HL-60/S4 treated with retinoic acid at 250 ng/mL for 4 days and 3 days (cell line): ENCODE data around the gene CYP2W1.

ENCODE experiments used
- in situ Hi-C: fragments of 300-500 bp; cut with MboI; formaldehyde crosslinking; loops from 2 replicates; pipeline ENCODE4 v1.7.0; 2022; ENCODE audit warnings: low sequenced_read_pairs

The CYP2W1 gene

GRCh38 chr7:966291-967069 lies 16.5 kb upstream of the CYP2W1 start:
- in situ Hi-C loops, result no loop called here

- in situ Hi-C loops, result no loop called here
Observed at GRCh38 chr7:967361-968082, 15.5 kb upstream of the CYP2W1 start.

DNA sequence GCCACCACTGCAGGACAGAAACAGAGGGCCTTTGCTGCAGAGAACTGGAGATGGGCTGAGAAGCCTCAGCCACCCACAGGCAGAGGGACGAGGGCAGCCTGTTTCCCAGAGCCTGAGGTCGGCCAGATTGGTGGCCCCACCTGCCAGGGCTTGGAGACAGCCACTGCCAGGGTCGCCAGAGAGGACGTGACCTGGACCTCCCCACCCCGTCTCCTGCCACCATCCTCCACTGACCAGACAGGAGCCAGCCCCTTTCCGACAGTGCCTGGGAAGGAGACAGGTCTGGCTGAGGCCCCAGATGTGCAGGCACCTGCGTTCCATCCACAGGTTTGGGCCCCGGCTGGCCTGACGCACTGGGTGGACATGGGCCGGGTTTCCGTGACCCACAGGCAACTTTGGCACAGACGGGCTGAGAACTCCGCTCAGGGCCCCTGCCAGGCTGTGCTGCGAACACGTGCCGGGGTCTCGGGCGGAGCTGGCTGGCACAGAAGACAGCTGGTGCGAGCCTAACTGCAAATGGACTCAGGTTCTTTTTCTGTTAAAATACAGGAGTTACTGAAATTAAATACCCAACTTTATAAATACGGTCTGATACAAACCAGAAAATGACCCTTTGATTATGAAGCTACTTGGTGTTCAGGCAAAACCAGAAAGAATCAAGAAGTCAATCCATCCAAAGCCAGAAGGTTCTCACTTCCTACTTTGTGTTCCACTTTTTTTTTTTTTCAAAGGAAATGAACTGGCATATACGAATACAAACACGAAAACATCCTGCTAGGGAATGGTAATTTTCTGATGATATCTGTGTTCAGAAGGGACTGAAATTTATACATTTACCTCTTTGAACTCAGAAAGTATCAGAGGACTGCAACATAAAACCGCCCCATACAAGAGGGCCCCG lies 14.5 kb upstream of the CYP2W1 start:
- in situ Hi-C loops, result no loop called here

DNA sequence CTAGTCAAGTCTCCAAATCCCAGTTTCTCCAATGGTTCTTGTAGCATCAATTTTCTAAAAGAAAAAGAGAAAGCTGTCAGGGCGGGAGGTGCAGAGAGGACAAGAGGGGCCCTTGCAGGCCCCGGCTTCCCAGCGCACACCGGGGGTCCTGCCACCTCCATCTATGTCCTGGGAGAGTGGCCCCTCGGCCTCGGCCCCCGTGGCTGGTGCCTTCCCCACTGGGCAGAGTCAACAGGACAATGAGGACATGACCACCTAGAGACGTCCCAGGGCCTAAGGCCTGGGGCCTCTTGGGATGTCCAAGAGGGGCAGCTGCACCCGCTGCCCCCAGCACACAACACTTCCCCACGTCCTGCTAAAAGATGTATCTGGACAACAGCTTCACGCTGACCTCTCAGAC lies 13.6 kb upstream of the CYP2W1 start:
- in situ Hi-C loops, result no loop called here

GRCh38 chr7:970744-971143 lies 12.2 kb upstream of the CYP2W1 start:
- in situ Hi-C loops, result no loop called here

DNA sequence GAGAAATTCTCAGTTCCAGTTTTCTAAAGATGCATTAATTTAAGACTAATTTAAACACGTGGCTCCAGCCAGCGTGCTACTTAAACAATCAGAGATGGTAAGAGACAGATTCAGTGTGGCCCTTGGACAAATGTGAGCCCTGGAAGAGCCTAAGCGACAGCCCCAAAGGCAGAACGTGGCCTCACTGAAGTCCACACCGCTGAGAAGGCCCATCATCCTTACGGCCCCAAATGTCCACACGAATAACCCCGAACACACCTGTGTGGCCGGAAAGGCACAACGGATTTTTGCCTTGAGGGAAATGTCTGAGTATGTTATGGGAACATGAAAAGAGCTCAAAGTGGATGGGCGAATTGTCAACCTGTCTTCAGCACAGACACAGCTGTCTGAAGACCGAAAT lies 10.9 kb upstream of the CYP2W1 start:
- in situ Hi-C loops, result no loop called here

DNA sequence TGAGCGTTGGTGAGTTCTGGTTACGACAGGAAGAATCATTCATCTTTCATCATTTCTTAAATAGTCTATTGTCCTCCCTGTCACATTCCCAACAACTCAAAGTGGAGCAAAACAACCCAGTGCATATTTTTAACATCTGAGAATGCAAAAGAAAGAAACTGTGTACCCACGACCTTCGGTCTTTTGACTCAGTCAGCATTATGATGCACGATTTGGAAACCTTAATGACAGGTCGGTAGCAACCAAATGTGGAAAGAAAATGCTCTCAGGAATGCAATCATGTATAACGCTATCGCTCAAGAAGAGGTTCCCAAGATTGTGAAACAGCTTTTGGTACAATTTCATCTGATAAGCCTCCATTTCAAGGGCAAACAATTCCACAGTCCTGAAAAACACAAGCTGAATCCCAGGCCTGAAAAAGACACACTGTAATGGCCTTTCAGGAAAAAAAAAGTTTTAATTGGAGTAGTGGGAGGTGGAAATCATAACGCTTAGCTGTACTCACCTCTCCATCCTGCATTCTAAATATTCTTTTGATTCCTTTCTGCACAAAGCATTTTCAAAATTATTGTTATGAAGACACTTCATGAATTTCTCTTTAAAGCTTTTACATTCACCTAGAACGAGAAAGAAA lies 10.2 kb upstream of the CYP2W1 start:
- in situ Hi-C loops, result no loop called here

- in situ Hi-C loops, result no loop called here
Observed at GRCh38 chr7:973312-973711, 9.7 kb upstream of the CYP2W1 start.

GRCh38 chr7:974172-974571 lies 8.8 kb upstream of the CYP2W1 start:
- in situ Hi-C loops, result no loop called here

- in situ Hi-C loops, result no loop called here
Observed at GRCh38 chr7:974820-975681, 7.9 kb upstream of the CYP2W1 start, which contains the start of gene COX19. Gene COX19, minus strand, starts transcription at chr7:975549. Its CDS starts 40 bp downstream, at chr7:975509.

DNA sequence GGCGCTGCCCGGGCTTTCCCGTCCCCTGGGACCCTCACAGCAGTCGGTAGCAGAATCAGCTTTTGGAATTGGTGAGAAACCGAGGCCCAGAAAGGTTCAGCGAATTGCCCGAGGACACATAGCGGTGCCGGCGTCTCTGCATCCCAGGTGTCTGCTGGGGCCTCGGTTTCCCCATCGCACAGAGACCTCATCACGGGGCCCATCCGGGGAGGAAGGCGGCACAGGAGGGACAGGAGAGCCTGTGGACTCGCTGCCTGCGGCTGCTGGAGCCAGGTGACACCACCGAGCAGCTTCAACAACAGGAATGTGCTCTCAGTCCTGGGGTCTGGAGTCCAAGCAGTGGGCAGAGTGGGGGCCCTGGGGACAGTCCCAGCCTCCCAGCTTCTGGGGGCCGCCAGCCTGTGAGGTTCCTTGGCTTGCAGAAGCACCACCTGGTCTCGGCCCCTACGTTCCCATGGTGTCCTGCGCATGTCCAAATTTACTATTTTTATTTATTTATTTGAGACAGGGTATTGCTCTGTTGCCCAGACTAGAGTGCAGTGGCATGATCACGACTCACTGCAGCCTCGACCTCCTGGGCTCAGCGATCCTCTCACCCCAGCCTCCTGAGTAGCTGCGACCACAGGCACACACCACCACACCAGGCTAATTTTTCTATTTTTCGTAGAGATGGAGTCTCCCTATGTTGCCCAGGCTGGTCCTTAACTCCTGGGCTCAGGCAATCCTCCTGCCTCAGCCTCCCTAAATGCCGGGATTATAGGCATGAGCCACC lies 7.1 kb upstream of the CYP2W1 start:
- in situ Hi-C loops, result no loop called here

GRCh38 chr7:976901-977325 lies 6.1 kb upstream of the CYP2W1 start:
- in situ Hi-C loops, result no loop called here

DNA sequence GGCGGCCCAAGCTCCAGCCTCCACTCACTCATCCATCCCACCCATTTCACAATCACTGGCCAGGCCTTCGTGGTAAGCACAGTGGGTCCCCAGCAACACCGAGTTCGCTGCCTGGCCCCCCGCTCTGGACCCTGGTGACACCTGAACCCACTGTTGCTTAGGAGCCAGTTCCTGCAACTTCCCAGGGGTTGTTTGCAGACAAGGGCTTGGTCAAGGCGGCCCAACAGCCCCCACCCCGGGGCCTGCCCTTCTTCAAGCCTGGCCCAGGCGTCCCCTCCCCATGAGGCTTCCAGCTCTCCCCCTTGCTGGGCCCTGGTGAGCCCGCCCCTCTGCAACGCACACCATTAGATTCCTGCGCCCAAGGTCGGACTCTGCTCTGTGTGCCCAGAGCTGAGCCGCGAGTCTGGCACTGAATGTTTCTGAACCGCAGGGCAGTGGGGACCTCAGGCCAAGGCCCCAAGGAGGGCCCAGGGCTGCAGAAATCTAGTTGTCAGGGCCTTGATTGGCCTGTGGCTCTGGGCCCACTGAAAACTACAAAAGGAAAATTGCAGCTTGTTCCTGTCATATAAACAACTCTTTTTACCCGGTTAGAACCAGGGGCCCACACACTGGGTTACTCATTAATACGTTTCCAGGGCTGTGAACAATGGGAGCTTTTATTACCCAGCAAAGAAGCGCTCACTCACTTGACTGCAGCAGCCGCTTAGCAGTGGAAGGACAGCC lies 5.5 kb upstream of the CYP2W1 start:
- in situ Hi-C loops, result no loop called here

DNA sequence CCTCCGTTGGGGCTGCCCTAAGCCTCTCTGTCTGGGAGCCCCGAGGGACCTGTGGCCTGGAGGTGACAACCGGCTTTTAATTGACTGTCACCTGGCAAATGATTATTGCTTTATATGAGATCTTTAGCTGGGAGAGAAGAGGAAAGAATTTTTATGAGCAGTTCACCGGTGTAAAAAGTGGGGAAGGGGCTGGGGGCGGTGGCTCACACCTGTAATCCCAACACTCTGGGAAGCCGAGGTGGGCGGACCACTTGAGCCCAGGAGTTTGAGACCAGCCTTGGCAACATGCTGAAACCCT lies 5.0 kb upstream of the CYP2W1 start:
- in situ Hi-C loops, result no loop called here

DNA sequence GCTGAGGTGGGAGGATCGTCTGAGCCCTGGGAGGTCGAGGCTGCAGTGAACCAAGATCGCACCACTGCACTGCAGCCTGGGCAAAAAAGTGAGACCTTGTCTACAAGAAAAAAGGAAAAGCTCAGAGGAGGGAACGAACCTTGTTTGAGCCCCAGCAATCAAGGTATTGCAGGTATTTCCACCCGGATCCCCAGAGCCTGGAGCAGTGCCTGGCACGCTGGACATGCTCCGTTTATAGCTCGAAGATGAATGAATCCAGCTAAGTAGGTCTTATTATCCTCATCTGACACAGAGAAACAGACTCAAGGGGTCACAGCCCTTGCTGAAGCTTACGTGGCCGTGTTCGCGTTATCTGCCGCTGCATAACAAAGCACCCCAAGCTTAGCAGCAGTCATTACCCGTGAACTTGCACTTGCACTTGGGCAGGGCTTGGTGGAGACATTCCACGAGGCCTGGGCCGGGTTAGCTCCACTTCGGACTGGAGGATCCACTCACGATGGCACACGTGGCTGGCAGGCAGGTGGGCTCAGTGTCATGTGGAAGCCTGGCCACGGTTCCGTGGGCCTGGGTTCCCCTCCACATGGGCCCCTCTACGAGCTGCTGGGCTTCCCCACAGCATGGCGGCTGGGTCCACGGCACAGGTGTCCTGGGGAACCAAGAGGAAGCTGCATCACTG lies 4.4 kb upstream of the CYP2W1 start:
- in situ Hi-C loops, result no loop called here

- in situ Hi-C loops, result no loop called here
Observed at GRCh38 chr7:979151-979550, 3.8 kb upstream of the CYP2W1 start.

DNA sequence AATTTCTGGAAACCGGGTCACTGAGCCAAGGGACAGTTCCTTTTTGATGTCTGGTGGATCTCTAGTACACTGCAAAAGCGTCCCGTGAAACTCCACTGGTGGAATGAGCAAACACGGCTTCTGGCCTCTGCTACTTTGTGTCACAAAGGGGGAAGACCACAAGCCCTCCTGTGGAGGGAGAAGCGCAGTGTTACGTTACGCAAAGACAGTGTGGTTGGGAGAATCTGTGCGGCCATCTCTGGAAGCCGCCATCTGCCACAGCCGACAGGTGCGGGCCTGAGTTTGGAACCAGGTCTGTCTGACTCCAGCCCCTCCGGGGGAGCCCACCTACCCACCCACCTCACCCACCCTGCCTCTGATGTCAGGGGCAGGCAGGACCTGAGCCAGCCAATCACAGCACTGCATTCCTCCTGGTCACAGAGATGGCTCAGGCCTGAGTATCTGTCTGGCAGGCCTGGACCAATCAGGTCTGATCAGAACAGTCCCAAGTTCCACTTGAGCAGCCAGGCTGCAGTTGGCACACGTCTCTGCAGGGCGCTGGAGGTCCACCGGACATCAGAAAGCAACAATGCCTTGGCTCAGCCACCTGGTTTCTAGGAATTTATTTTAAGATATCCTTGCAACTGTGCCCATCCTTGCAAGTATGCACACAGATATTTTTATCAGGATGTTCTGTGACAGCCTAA lies 3.0 kb upstream of the CYP2W1 start:
- in situ Hi-C loops, result no loop called here
